Measurements from ENCODE around the gene SCARB1.

SCARB1 gene

DNA sequence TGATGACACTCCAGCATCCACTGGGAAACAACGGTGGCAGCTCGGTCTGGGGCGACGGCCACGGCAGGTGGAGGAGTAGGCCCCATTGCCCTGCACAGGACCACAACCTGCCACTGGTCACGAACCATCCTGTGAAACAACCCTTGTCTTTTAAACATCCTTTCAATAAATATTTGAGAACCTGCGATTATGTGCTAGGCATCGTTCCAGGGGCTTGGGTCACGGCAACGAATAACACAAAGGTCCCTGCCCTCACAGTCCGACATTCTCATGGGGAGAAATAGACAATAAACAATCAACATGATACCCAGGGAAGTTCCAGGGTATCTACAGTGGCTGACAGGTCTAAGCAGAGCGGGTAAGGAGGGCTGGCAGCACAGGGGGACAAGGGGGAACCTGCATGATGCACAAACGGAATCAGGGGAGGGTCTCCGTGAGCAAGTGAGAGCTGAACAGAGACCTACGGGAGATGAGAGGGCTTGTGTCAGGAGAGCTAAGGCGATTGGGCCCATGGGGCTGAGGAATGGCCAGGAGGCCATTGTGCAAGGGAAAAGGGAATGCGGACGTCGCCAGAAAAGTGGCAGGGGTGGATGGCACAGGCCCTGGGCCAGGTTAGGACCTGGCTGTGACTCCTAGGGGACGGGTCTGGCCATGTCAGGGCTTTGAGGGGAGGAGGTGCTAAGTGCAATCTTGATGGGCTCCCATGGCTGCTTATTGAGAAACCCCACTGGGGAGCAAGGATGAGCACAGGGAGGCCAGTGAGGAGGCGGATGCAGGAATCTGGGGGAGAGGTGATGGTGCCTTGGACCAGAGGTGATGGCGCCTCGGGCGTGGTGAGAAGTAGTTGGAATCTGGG lies 9.7 kb downstream of the SCARB1 start:
- Histone ChIP-seq H3K9me3 (ENCODE audit: low read length) (no peaks in the 10 kb centered on the region), H3K9me2 (ENCODE audit: low read depth, low read length) (no peaks in the 10 kb centered on the region), H4K20me1 (ENCODE audit: insufficient read depth, low read length) (no peaks in the 10 kb centered on the region), H3K4me3 (ENCODE audit: low read depth, low read length, poor library complexity, severe bottlenecking) (no peak overlapping the region), H3K36me3 (ENCODE audit: insufficient read depth, low read length) (no peaks in the 10 kb centered on the region), H3K9ac (ENCODE audit: low read length) (no peak overlapping the region), H3K4me2 (ENCODE audit: low read length) (no peak overlapping the region), H3F3A (ENCODE audit: insufficient read depth, low read length) (no peaks in the 10 kb centered on the region), H3K27me3 (ENCODE audit: insufficient read depth, low read length) (peaks cover 7% of the 10 kb centered on the region; the same call in 1 of the 2 replicates), H3K79me2 (ENCODE audit: insufficient read depth, low read length) (no peaks in the 10 kb centered on the region), H3K27ac (ENCODE audit: low read depth, low read length, poor library complexity, severe bottlenecking) (no peak overlapping the region), H3K4me1 (ENCODE audit: insufficient read depth, low read length, severe bottlenecking) (no peaks in the 10 kb centered on the region), H2AFZ (ENCODE audit: low read length) (no peak overlapping the region)
- TF ChIP-seq EZH2 (IDR thresholded peaks at IDR 0.05; ENCODE audit: borderline replicate concordance, low read length) (no peak), CTCF (IDR thresholded peaks at IDR 0.05; ENCODE audit: low read length) (no peak)

- Histone ChIP-seq H3K36me3 (ENCODE audit: insufficient read depth, low read length) (no peaks in the 10 kb centered on the region), H3F3A (ENCODE audit: insufficient read depth, low read length) (no peaks in the 10 kb centered on the region), H3K9me3 (ENCODE audit: low read length) (no peaks in the 10 kb centered on the region), H3K9ac (ENCODE audit: low read length) (no peak overlapping the region), H3K79me2 (ENCODE audit: insufficient read depth, low read length) (no peaks in the 10 kb centered on the region), H2AFZ (ENCODE audit: low read length) (no peak overlapping the region), H4K20me1 (ENCODE audit: insufficient read depth, low read length) (no peaks in the 10 kb centered on the region), H3K4me2 (ENCODE audit: low read length) (no peak overlapping the region), H3K4me3 (ENCODE audit: low read depth, low read length, poor library complexity, severe bottlenecking) (no peak overlapping the region), H3K4me1 (ENCODE audit: insufficient read depth, low read length, severe bottlenecking) (no peaks in the 10 kb centered on the region), H3K27ac (ENCODE audit: low read depth, low read length, poor library complexity, severe bottlenecking) (no peak overlapping the region), H3K27me3 (ENCODE audit: insufficient read depth, low read length) (peaks cover 4% of the 10 kb centered on the region; the same call in 1 of the 2 replicates), H3K9me2 (ENCODE audit: low read depth, low read length) (no peaks in the 10 kb centered on the region)
- TF ChIP-seq CTCF (IDR thresholded peaks at IDR 0.05; ENCODE audit: low read length) (no peak), EZH2 (IDR thresholded peaks at IDR 0.05; ENCODE audit: borderline replicate concordance, low read length) (no peak)
These were observed 10.7 kb downstream of the SCARB1 start for GRCh38 chr12:124852911-124853427.

DNA sequence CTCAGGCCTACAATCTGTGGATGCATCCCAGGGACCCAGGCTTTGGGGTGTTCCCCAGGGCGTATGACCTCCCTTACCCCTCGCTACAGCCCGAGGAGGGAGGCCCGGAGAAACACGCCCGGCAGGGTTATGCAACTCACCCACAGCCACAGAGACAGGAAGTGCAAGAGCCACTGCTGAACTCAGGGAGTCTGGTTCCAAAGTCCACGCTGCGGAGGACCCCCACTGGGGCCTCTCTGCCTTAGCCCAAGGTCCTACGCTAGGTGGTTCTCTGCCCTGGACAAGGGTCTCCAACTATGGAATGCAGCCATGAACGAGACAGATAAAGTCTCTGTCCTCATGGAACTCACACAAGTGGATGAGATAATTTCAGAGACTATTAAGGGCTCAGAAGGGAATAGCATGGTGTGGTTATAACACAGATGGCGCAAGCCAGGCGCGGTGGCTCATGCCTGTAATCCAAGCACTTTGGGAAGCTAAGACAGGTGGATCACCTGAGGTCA lies 11.3 kb downstream of the SCARB1 start:
- Histone ChIP-seq H3K79me2 (ENCODE audit: insufficient read depth, low read length) (no peaks in the 10 kb centered on the region), H2AFZ (ENCODE audit: low read length) (no peak overlapping the region)
- no peak for TF ChIP-seq EZH2 (IDR thresholded peaks at IDR 0.05; ENCODE audit: borderline replicate concordance, low read length)
- TF ChIP-seq CTCF (IDR thresholded peaks at IDR 0.05; ENCODE audit: low read length): no peak

More for the DNA sequence above, 11.3 kb downstream of the SCARB1 start:
- Histone ChIP-seq H3K4me3 (ENCODE audit: low read depth, low read length, poor library complexity, severe bottlenecking) (no peak overlapping the region), H3K36me3 (ENCODE audit: insufficient read depth, low read length) (no peaks in the 10 kb centered on the region), H3F3A (ENCODE audit: insufficient read depth, low read length) (no peaks in the 10 kb centered on the region), H4K20me1 (ENCODE audit: insufficient read depth, low read length) (no peaks in the 10 kb centered on the region), H3K27me3 (ENCODE audit: insufficient read depth, low read length) (peaks cover 4% of the 10 kb centered on the region; the same call in 1 of the 2 replicates), H3K9ac (ENCODE audit: low read length) (no peak overlapping the region), H3K4me1 (ENCODE audit: insufficient read depth, low read length, severe bottlenecking) (no peaks in the 10 kb centered on the region), H3K9me3 (ENCODE audit: low read length) (no peaks in the 10 kb centered on the region), H3K4me2 (ENCODE audit: low read length) (no peak overlapping the region), H3K27ac (ENCODE audit: low read depth, low read length, poor library complexity, severe bottlenecking) (no peak overlapping the region), H3K9me2 (ENCODE audit: low read depth, low read length) (no peaks in the 10 kb centered on the region)
